ACC112 (cell line): Measurements from ENCODE around the gene CEBPA.

Experiments
- H2AFZ ChIP-seq: fragments of 200-600 bp; sonication (generic); one replicate; pipeline ENCODE4 v1.6.0; 2017; ENCODE audit warnings: antibody characterized with exemption, low read length; ENCODE audit not compliant: unreplicated experiment
- H3K27ac ChIP-seq: fragments of 200-600 bp; sonication (generic); 2 replicates; pipeline ENCODE4 v1.5.1; 2014; ENCODE audit warnings: low read depth, mild to moderate bottlenecking, antibody characterized with exemption, low read length, moderate library complexity
- H3K27me3 ChIP-seq: fragments of 200-600 bp; sonication (generic); 2 replicates; pipeline ENCODE4 v1.6.1; 2014; ENCODE audit warnings: mild to moderate bottlenecking, antibody characterized with exemption, low read length, moderate library complexity, mixed read lengths; ENCODE audit not compliant: insufficient read depth
- H3K36me3 ChIP-seq: fragments of 200-600 bp; sonication (generic); 2 replicates; pipeline ENCODE4 v1.6.1; 2016; ENCODE audit warnings: mild to moderate bottlenecking, antibody characterized with exemption, low read length, moderate library complexity, mixed read lengths; ENCODE audit not compliant: insufficient read depth
- H3K4me1 ChIP-seq: fragments of 200-600 bp; sonication (generic); one replicate; pipeline ENCODE4 v1.6.1; 2016; ENCODE audit warnings: low read length, mixed read lengths; ENCODE audit not compliant: insufficient read depth, unreplicated experiment, control insufficient read depth
- H3K4me3 ChIP-seq: fragments of 200-600 bp; sonication (generic); 2 replicates; pipeline ENCODE4 v1.5.1; 2014; ENCODE audit warnings: mild to moderate bottlenecking, low read depth, low read length
- H3K79me2 ChIP-seq: fragments of 200-600 bp; sonication (generic); one replicate; pipeline ENCODE4 v1.6.0; 2016; ENCODE audit warnings: low read length; ENCODE audit not compliant: control insufficient read depth, unreplicated experiment, insufficient read depth

The CEBPA gene

GRCh38 chr19:33343301-33343700 lies 41.0 kb upstream of the CEBPA start:
- Histone ChIP-seq H3K27me3 (peaks cover 69% of the 10 kb centered on the region), H2AFZ (no peak overlapping the region), H3K79me2 (no peaks in the 10 kb centered on the region), H3K4me1 (no peaks in the 10 kb centered on the region), H3K36me3 (no peaks in the 10 kb centered on the region), H3K27ac (no peak overlapping the region), H3K4me3 (no peak overlapping the region)

- Histone ChIP-seq H3K36me3 (no peaks in the 10 kb centered on the region), H3K27me3 (peaks cover 48% of the 10 kb centered on the region), H3K79me2 (no peaks in the 10 kb centered on the region), H3K4me3 (no peak overlapping the region), H2AFZ (no peak overlapping the region), H3K27ac (no peak overlapping the region), H3K4me1 (no peaks in the 10 kb centered on the region)
Observed at GRCh38 chr19:33340991-33341390, 38.7 kb upstream of the CEBPA start.

- no peaks in the 10 kb centered on the region for H3K4me1 ChIP-seq
- peaks cover 31% of the 10 kb centered on the region for H3K27me3 ChIP-seq
- H3K79me2 ChIP-seq = no peaks in the 10 kb centered on the region
- no peaks in the 10 kb centered on the region for H3K36me3 ChIP-seq
- H3K27ac ChIP-seq = no peak overlapping the region
- no peak overlapping the region for H2AFZ ChIP-seq
- no peak overlapping the region for H3K4me3 ChIP-seq
Observed at GRCh38 chr19:33339016-33339984, 37.0 kb upstream of the CEBPA start.

GRCh38 chr19:33335446-33335845 lies 33.1 kb upstream of the CEBPA start:
- H2AFZ ChIP-seq = no peak overlapping the region
- H3K27me3 ChIP-seq = peaks cover under 1% of the 10 kb centered on the region; the same call in 1 of the 2 replicates
- no peaks in the 10 kb centered on the region for H3K36me3 ChIP-seq
- H3K79me2 ChIP-seq = no peaks in the 10 kb centered on the region
- H3K4me1 ChIP-seq = no peaks in the 10 kb centered on the region
- no peak overlapping the region for H3K27ac ChIP-seq
- no peak overlapping the region for H3K4me3 ChIP-seq

GRCh38 chr19:33334271-33334670 lies 31.9 kb upstream of the CEBPA start:
- H3K4me1 ChIP-seq = no peaks in the 10 kb centered on the region
- H2AFZ ChIP-seq = no peak overlapping the region
- H3K4me3 ChIP-seq = no peak overlapping the region
- no peak overlapping the region for H3K27ac ChIP-seq
- H3K27me3 ChIP-seq = peaks cover 4% of the 10 kb centered on the region; the same call in 1 of the 2 replicates
- H3K36me3 ChIP-seq = no peaks in the 10 kb centered on the region
- no peaks in the 10 kb centered on the region for H3K79me2 ChIP-seq

GRCh38 chr19:33333642-33334041 lies 31.3 kb upstream of the CEBPA start:
- Histone ChIP-seq H3K4me3 (no peak overlapping the region), H3K79me2 (no peaks in the 10 kb centered on the region), H3K27ac (no peak overlapping the region), H3K27me3 (peaks cover 5% of the 10 kb centered on the region; the same call in 1 of the 2 replicates), H2AFZ (no peak overlapping the region), H3K36me3 (no peaks in the 10 kb centered on the region), H3K4me1 (no peaks in the 10 kb centered on the region)

GRCh38 chr19:33333151-33333550 lies 30.8 kb upstream of the CEBPA start:
- no peaks in the 10 kb centered on the region for H3K4me1 ChIP-seq
- no peak overlapping the region for H2AFZ ChIP-seq
- H3K79me2 ChIP-seq = no peaks in the 10 kb centered on the region

GRCh38 chr19:33332248-33332647 lies 29.9 kb upstream of the CEBPA start:
- Histone ChIP-seq H3K27me3 (peaks cover 5% of the 10 kb centered on the region; the same call in 1 of the 2 replicates), H3K4me3 (no peak overlapping the region), H3K4me1 (no peaks in the 10 kb centered on the region), H3K36me3 (no peaks in the 10 kb centered on the region), H3K79me2 (no peaks in the 10 kb centered on the region), H3K27ac (no peak overlapping the region), H2AFZ (no peak overlapping the region)

More at GRCh38 chr19:33333151-33333550, 30.8 kb upstream of the CEBPA start:
- Histone ChIP-seq H3K4me3 (no peak overlapping the region), H3K27ac (no peak overlapping the region), H3K36me3 (no peaks in the 10 kb centered on the region), H3K27me3 (peaks cover 5% of the 10 kb centered on the region; the same call in 1 of the 2 replicates)

- no peak overlapping the region for H3K4me3 ChIP-seq
- H2AFZ ChIP-seq = no peak overlapping the region
- no peaks in the 10 kb centered on the region for H3K79me2 ChIP-seq
- no peaks in the 10 kb centered on the region for H3K36me3 ChIP-seq
- no peak overlapping the region for H3K27ac ChIP-seq
- H3K4me1 ChIP-seq = no peaks in the 10 kb centered on the region
- peaks cover 5% of the 10 kb centered on the region; the same call in 1 of the 2 replicates for H3K27me3 ChIP-seq
Observed at GRCh38 chr19:33329736-33330135, 27.4 kb upstream of the CEBPA start.

GRCh38 chr19:33329060-33329459 lies 26.7 kb upstream of the CEBPA start:
- no peak overlapping the region for H3K4me3 ChIP-seq
- H3K27ac ChIP-seq = no peak overlapping the region
- H2AFZ ChIP-seq = no peak overlapping the region
- no peaks in the 10 kb centered on the region for H3K4me1 ChIP-seq
- H3K79me2 ChIP-seq = no peaks in the 10 kb centered on the region
- peaks cover 5% of the 10 kb centered on the region; the same call in 1 of the 2 replicates for H3K27me3 ChIP-seq
- no peaks in the 10 kb centered on the region for H3K36me3 ChIP-seq

- Histone ChIP-seq H3K4me3 (no peak overlapping the region), H2AFZ (no peak overlapping the region), H3K36me3 (no peaks in the 10 kb centered on the region), H3K4me1 (no peaks in the 10 kb centered on the region), H3K27me3 (peaks cover 5% of the 10 kb centered on the region; the same call in 1 of the 2 replicates), H3K79me2 (no peaks in the 10 kb centered on the region), H3K27ac (no peak overlapping the region)
Observed at GRCh38 chr19:33325920-33326319, 23.6 kb upstream of the CEBPA start.
